HG03342 (cell line): ENCODE results near the gene IL6.
"Not testable (repeated sequence)": the region's sequence is repeated elsewhere in the genome, so short reads cannot be mapped to it uniquely, and the experiment has no call there.

Experiments used
- ATAC-seq: cut with Tn5 transposase; IDR thresholded peaks from one replicate; pipeline ENCODE4 v1.9.1; 2021; ENCODE audit warnings: mild to moderate bottlenecking, moderate library complexity; ENCODE audit not compliant: unreplicated experiment

The IL6 gene

GRCh38 chr7:22726907-22727713 is at the start of gene IL6:
IL6 (plus strand) TSS chr7:22727200; CDS start chr7:22727263, 63 bp downstream.
- ATAC-seq: no peak

- not testable (repeated sequence) for ATAC-seq
Measured at GRCh38 chr7:22677263-22677662, 49.7 kb upstream of the IL6 start.

- ATAC-seq: no peak
Measured at GRCh38 chr7:22677680-22678079, 49.3 kb upstream of the IL6 start.

- ATAC-seq: no peak
Measured at GRCh38 chr7:22680482-22680911, 46.5 kb upstream of the IL6 start.

- no peak for ATAC-seq
Measured at GRCh38 chr7:22681312-22681711, 45.7 kb upstream of the IL6 start.

- ATAC-seq: no peak
Measured at GRCh38 chr7:22681852-22682657, 44.9 kb upstream of the IL6 start.

GRCh38 chr7:22683379-22683778 is 43.6 kb upstream of the IL6 start:
- ATAC-seq: no peak

- no peak for ATAC-seq
Measured at GRCh38 chr7:22686620-22687019, 40.4 kb upstream of the IL6 start.

- no peak for ATAC-seq
Measured at GRCh38 chr7:22688084-22688483, 38.9 kb upstream of the IL6 start.

GRCh38 chr7:22688934-22689333 is 38.1 kb upstream of the IL6 start:
- ATAC-seq: not testable (repeated sequence)

- ATAC-seq: peak; percentile 48
Measured at GRCh38 chr7:22694597-22695207, 32.3 kb upstream of the IL6 start.

- no peak for ATAC-seq
Measured at GRCh38 chr7:22695476-22696132, 31.4 kb upstream of the IL6 start.

- no peak for ATAC-seq
Measured at GRCh38 chr7:22696541-22697228, 30.3 kb upstream of the IL6 start.

- ATAC-seq: no peak
Measured at GRCh38 chr7:22697322-22697859, 29.6 kb upstream of the IL6 start.

GRCh38 chr7:22697876-22698606 is 29.0 kb upstream of the IL6 start:
- peak; percentile 72 for ATAC-seq

GRCh38 chr7:22698767-22699166 is 28.2 kb upstream of the IL6 start:
- ATAC-seq: no peak

GRCh38 chr7:22700559-22701002 is 26.4 kb upstream of the IL6 start:
- ATAC-seq: no peak

GRCh38 chr7:22702516-22702915 is 24.5 kb upstream of the IL6 start:
- no peak for ATAC-seq

- ATAC-seq: not testable (repeated sequence)
Measured at GRCh38 chr7:22703107-22703855, 23.7 kb upstream of the IL6 start.
